ENCODE results near the gene ARID1B.

Gene ARID1B

DNA sequence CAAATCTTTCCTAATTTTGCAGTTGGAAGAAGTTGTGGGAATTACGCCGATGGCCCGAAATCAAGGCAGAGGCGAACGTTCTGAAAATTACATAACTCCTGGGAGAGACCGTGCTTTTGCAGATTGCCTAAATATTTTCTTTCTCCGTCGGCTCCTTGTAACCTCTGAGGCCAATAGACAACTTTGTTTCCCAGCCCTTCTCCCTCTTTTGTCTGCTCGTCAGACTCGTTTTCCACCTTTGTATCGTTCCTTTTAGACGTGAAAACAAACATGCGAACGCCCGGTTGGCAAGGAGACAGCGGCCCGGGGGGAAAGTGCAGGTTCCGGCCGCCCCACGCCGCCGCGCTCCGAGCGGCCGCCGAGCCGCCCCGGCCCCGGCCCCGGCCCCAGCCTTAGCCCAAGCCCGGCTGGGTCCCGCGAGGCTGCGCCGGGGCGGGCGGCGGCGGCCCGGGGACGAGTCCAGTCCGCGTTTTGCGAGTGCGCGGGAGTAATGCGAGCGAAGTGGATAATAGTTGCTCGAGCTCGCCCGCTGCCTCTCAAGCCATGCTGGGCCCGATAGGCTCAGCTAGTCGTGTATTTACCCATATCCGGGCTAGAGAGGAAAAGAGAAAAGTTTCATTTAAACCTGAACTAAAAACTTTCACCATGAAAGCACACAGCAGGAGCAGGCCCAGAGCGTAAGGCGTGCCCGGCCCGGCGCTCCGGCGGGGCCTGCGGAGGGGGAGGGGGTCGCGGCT lies at the start of gene ARID1B:
Gene ARID1B (plus strand): TSS at position 539 of the 737 bp plus-strand sequence. CDS start 303 bp downstream, outside the sequence.
- DNase-seq, result peak; percentile 91

DNA sequence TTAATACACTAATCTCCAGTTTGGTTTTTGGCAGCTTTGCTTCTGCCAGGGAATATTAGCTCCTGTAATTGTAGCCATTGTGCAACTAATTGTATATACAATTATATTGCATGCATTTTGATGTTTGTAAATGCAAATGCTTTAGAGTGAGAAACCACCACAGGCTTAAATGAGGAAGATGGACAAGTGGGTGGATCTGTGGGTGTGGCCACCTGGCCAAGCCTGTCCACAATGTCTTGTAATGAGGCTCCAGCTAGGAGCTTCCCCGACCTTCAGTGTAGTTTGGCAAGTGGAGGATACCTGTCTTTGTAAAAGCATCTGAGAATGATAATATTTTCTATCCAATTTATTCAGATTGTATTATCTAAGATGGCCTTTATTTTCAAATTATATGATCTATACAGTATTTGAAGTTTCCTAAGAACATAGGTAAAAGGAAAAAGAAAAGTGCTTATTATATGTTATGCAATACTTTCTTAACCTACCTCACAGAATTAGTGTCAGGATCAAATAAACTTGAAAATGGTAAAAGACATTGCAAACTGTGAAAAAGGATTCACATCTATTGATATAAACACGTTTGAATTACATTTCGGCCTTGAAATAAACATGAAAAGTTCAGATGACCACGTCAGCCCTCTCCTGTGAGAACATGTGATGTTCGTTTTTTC lies 49.3 kb upstream of the ARID1B start:
- peak; percentile 42 for DNase-seq

DNA sequence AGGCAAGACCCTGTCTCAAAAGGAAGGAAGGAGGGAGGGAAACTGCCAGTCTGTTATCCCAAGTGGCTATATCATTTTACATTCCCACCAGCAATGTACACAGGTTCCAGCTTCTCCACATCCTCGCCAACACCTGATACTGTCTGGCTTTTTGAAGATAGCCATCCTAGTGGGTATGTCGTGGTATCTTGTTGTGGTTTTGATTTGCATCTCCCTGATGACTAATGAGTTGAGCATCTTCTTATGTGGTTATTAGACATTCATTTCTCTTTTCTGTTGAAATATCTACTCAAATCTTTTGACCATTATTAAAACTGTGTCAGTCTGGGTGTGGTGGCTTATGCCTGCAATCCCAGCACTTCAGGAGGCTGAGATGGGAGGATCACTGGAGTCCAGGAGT lies 47.9 kb upstream of the ARID1B start:
- DNase-seq, result no peak

DNA sequence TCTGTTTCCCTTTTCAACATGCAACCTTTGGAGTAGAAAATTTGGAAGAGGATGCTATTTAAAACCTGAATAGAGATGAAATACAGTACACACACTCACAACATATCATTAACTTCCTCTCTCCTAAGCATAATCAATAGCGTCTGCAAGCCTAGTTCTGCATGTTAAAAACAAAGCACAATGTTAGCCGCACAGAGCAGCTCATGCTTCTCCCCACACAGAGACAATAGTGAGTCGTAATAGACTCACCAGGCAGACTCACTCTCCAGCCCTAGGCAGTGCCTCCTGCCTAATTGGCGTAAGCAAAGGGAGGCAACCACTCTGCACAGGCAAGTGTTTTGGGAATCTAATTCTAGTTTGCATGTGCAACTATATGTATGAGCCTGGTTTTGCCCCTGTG lies 45.8 kb upstream of the ARID1B start:
- peak; percentile 79 for DNase-seq

DNA sequence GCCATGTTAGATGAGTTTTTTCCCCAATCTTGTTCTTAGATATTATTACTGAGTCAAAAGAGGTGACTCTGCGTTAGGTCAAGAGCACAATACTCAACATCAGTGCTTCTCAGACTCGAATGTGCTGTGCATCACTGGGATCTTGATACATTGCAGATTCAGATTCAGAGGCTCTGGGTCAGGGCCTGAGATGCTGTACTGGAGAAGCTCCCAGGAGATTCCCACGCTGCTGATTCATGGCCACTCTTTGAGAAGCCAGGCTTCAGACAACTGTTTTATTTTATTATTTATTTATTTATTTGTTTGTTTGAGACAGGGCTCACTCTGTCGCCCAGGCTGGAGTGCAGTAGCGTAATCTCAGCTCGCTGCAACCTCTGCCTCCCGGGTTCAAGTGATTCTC lies 41.4 kb upstream of the ARID1B start:
- DNase-seq, result no peak

DNA sequence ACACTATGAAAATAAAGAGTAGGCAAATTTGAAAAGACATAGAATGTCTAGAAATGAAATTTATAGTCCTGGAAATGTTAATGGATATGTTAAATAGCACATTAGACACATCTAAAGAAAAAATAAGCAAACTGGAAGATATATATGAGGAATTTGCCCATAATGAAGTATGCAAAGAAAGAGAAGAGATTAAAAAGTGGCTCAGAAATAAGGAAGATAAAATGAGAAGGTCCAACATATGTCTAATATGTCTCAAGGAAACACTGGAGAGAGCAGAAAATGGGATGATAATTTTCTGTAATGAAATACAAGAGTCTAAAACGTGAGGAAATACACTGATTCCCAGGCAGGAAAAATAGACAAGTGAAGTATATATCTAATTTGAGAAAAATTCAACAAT lies 36.6 kb upstream of the ARID1B start:
- DNase-seq, result no peak

DNA sequence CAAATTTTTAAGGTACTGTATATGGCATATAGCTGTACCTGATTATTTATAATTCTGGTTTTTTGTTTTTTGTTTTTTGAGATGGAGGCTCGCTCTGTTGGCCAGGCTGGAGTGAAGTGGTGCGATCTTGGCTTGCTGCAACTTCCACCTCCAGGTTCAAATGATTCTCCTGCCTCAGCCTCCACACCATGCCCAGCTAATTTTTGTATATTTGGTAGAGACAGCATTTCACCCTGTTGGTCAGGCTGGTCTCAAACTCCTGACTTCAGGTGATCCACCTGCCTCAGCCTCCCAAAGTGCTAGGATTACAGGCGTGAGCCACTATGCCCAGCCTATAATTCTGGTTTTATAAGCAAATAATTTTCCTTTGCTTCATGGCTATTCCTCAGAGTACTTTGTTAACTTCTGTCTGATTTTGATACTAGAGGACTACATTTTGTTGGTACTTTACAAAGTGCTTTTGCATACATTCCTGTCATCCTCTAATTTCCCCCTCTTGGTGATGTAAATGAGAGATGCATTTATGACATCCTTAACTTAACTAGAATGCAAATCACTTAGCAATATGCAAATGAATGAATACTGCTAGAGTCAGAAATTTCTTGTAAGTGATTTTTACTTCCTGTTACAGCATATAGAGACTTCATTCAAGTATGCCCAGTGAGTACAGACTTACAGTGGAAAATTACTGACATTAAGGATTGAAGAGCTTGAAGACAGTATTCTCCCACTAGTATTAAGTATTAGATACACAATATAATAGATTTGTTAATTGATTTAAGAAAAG lies 35.7 kb upstream of the ARID1B start:
- no peak for DNase-seq

DNA sequence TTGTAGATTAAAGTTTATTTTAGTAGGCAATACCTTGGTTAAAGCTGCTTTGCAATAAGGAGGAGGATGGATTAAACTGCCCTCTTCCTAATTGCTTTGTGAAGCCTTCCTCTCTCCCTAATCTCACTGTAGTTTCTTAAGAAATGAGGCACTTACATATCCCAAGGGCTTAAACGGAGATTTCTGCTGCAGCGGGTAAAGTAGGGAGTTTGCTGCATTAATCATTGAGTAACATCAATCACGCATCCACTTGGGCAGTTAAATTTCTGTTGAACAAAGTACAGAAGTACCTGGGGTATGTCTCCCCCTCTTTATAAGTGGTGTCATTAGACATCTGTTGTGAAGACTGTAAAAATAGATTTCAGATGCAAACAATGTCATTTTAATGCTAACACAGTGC lies 29.5 kb upstream of the ARID1B start:
- no peak for DNase-seq

DNA sequence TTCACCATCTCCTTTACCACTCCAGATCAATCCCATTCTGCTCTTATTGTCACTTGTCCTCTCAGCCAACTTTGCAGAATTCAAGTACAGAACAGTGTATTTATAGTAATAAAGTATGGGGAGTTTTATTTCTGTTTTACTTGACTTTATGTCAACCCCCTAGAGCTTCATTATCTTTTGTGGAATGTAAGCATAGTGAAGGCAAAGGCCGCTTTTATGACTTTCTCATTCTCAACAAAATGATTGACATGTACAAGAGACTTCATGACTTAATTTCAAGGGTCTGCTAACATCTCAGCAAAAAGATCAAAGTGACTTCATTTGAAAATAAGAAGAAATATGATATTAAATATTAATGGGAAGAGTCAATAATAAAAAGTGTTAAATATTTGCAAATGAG lies 28.7 kb upstream of the ARID1B start:
- DNase-seq, result no peak

DNA sequence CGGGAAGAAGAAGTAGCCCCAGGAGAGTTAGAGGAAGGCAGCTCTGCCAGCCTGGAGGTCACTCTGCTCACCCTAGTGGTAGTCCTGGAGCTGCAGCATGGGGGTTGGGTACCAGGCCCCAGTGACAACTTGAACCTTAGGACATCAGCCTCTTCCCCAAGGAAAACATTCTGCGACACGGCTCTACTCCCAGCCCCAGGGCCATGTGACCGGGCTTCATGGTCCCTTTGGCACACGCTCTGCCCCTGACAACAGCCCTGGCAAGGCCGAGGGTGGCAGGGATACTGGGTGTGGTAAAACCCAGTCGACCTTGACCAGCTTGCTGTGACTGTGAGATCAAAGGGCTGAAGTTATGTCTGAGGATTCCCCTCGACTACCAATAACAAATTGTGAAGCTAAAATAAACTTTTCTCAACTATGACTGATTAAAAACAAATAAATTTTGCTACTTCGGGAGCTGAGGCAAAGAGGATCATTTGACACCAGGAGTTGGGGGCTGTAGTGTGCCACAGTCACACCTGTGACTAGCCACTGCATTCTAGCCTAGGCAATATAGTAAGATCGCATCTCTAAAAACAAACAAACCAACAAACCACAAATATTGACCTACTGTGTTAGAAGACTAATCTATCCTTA lies 24.4 kb upstream of the ARID1B start:
- no peak for DNase-seq

DNA sequence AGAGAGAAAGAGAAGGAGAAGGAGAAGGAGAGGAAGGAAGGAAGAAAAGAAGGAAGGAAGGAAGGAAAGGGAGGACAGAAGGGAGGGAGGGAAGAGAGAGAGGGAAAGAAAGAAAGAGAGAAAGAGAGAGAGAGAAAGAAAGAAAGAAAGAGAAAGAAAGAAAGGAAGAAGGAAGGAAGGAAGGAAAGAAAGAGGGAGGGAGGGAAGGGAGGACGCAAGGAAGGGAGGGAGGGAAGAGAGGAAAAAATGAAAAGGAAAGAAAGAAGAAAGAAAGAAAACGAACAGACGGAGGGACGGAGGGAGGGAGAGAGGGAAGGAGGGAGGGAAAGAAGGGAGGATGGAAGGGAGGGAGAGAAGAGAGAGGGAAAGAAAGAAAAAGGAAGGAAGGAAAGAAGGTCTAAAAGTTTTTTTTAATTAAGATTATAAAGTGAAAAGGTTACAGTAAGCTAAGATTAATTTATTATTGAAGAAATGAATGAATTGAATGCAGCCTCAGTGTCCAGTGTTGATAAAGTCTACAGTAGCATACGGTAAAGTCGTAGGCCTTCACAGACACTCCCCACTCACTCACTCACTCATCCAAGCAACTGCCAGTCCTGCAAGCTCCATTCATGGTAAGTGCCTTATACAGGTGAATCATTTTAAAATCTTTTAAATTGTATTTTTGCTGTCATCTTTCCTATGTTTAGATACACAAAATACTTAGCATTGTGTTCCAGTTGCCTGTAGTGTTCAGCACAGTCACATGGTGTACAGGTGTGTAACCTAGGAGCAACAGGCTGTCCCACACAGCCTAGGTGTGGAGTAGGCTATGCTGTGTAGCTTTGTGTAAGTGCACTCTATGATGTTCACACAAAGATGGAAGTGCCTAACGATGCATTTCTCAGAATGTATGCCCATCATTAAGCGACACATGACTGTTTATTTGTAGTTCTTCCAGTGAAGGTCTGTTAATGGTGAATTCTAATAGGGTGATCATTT lies 20.3 kb upstream of the ARID1B start:
- DNase-seq, result no peak

DNA sequence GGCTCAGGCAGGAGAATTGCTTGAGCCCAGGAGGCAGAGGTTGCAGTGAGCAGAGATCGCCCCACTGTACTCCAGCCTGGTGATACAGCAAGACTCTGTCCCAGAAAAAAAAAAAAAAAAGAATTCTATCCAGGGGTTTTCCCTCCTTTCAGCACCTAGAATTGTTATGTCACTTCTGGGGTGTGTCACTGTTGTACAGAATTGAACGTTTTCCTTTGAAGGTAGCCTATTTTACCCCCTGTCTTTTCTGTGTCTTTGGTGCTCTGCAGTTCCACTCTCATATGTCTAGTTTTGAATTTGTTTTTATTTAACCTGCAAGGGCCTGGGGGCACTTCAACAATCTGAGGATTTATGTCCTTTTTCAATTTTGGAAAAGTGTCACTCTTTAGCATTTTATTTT lies 19.3 kb upstream of the ARID1B start:
- DNase-seq, result no peak

DNA sequence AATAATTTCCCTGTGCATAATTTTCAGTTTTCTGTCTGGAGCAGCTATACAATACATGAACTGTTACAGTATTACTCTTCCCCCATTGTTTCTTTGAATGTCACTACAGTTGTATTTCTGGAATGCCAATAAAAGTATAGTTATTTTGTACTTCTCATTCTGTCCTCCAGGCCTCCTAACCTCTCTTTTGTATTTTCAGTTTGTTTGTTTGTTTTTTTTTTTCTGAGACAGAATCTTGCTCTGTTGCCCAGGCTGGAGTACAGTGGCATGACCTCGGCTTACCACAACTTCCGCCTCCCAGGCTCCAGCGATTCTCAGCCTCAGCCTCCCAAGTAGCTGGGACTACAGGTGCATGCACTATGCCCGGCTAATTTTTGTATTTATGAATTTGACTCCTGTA lies 16.8 kb upstream of the ARID1B start:
- no peak for DNase-seq

DNA sequence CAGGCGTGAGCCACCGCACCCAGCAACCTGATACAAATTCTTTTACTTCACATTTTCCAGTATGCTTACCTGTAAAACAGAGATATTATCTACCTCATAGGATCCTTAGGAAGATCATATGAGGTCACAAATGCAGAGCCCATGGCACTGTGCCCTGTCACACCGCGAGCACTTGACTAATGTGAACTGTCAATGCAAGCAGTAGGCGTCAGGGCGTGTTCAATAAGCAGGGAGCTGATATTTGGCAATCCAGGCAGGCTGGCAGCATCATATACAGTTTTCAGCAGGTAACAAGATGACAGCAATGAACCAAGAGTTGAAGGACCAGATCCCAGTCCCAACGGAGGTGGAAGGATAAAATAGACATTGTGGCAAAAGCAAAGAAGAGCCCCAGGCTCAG lies 14.6 kb upstream of the ARID1B start:
- no peak for DNase-seq

DNA sequence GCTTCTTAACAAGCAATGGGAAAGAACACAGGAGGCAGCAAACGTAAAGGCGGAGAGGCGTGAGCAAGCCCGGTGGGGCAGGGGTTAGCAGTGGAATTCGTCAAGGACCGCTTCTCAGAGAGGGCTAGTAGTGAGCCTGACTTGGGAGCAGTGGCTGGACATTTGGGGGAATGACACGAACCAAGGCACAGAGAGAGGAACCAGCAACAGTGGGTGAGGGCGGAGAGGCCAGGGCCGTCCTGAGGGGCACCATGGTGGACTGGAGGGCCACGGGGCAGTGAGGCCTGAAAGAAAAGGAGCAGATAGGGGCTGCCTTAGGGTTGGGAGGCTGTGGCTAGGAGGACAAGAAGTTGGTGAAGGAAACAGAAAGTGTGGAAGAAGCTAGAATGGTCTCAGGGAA lies 12.1 kb upstream of the ARID1B start:
- no peak for DNase-seq

DNA sequence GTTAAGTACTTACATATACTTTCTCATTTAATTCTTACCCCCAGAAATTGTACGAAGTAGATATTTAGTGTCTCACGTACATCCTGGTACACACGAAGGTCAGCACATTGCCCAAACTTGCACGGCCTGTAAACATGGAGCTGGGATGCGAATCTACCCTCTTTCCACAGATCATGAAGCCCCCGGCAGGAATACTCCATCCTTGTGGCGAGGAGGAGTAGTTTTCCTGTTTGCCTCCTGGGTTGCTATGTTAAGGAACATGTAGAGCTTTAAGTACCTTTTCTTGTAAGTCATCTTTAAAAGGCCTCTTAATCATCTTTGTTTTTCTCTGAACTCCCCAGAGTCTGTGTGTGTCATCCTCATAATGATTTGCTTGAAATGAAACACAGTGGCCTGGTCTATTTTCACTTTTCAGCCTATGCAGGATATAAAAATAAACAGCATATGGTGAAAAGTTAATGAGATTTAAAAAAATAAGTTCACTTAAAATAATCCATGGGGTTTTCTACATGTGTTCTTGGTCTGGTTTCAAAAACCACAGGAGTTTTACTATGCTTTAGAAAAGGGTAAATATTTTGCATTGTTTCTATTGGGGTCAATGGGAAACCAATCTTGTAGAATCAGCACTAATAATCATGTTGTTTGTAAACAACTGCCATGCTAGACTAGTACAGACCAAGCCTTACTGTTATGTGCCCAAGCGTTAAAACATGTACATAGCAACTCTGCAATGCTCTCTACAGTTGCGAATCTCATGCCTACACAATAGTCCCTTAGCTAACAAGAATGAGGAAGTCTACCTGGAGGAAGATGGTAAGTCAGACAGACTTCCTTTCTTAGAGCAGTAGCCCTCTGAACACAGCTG lies 9.3 kb upstream of the ARID1B start:
- no peak for DNase-seq

DNA sequence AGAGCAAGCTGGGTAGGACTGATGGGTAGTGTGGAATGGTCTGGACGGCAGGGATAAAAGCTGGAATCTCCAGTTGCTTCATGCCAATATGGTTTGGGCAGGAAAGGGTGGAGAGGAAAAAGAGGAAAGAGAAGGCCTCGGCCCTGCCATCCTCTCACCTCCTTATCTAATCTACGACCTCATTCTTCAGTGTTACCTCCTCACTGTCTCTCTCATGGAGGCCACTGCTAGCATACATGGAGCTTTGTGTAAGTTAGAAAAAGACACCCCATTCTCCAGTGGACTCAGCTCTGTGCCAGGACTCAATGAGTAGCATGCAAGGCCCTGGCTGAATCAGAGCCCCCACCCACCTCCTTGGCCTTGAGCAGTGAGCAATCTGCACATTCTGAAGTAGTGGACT lies 6.1 kb upstream of the ARID1B start:
- no peak for DNase-seq

DNA sequence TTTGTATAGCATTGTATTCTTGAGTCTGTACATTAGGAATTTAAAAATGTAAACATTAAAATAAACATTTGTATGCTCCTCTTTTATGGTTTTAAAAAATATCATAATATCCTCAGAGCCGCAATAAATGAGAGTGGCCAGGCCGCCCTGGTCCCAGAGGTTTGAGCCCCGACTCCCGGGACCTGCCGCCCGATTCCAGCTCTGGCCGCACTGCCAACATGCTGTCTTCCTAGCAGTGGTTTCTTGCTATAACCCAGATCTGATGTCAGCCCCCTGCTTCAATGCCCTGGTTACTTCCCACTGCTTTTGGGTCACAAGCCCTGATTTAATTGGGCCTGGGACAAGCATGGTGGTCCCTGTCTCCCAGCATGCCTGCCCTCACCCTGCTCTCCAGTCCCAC lies 5.4 kb upstream of the ARID1B start:
- DNase-seq, result no peak

DNA sequence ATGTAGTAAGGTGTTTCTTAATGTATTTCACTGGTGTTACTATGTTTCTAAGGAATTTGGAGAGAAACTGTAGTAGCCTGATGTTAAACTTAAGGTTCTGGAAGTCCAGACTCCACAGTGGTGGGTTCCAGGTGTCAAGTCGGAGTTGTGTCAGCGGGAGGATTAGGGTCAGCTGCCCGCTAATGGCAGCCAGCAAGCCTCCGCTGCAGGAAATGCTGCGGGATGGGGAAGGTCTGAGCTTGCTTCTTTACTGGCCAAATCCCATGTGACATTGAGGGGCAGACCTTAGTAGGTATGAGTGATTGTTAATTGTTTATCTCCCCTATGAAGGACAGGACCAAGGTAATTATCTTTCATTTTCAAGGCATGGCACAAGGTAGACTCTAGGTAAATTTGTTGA lies 3.7 kb upstream of the ARID1B start:
- DNase-seq, result no peak

DNA sequence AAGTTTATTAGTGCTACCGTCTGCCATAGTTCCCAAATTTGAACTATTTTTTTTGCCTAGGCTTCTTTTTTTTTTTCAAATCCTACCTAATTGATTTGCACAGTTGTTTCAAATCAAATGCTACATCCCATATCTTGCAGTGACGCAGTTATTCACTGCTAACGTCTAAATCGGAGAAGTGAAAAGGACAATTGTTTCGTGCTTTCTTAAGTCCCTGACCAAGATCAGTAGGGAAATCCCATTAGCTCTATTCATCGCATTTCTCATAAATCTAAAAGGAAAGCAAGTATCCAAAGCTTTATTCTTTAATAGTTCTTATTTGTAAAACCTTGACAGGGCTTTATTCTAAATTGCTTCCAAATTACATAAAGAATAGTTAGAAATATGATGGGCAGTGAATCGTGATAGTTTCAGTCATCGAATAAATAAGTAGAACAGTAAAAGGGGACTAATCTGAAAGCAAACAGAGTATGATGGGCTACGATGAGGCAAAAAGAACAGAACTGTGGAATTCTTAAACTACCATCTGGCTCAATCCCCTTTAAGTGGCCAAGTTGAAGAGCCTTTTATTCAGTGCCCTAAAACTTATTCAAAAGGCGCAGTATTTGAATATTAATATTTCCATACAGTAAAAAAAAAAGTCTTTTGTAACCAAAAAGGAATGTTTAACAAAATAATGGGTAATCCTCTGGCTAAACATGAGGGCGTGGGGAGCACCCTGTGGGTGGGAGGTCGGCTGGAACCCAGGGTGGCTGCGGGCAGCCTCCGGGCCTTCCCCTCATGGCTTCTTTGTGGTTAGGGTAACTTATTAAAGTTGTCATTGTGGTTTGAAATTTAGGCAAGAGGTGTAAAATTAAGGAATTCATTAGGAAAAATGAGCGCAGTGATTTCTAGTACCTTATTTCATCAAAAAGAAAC lies 3.0 kb upstream of the ARID1B start:
- DNase-seq, result no peak
